HG02840 (cell line): ENCODE measurements around the gene MAGI1.
"Not testable (repeated sequence)": the region's sequence is repeated elsewhere in the genome, so short reads cannot be mapped to it uniquely, and the experiment has no call there.

Experiments
- ATAC-seq: cut with Tn5 transposase; IDR thresholded peaks from one replicate; pipeline ENCODE4 v1.9.1; 2021; ENCODE audit warnings: mild to moderate bottlenecking, moderate library complexity, moderate number of reproducible peaks; ENCODE audit not compliant: unreplicated experiment, low FRiP score

MAGI1 gene

GRCh38 chr3:65584002-65584401, 454.7 kb downstream of the MAGI1 start:
- ATAC-seq, result no peak

- no peak for ATAC-seq
Measured at GRCh38 chr3:65583188-65583587, 455.5 kb downstream of the MAGI1 start.

GRCh38 chr3:65582012-65582717, 456.6 kb downstream of the MAGI1 start:
- no peak for ATAC-seq

GRCh38 chr3:65581313-65581712, 457.4 kb downstream of the MAGI1 start:
- ATAC-seq, result no peak

- ATAC-seq, result no peak
Measured at GRCh38 chr3:65578861-65579260, 459.9 kb downstream of the MAGI1 start.

GRCh38 chr3:65577843-65578430, 460.8 kb downstream of the MAGI1 start:
- ATAC-seq, result no peak

GRCh38 chr3:65576966-65577365, 461.8 kb downstream of the MAGI1 start:
- ATAC-seq, result no peak

GRCh38 chr3:65576228-65576627, 462.5 kb downstream of the MAGI1 start:
- no peak for ATAC-seq

GRCh38 chr3:65575376-65575840, 463.3 kb downstream of the MAGI1 start:
- ATAC-seq, result no peak

- ATAC-seq, result no peak
Measured at GRCh38 chr3:65573548-65574116, 465.1 kb downstream of the MAGI1 start.

- no peak for ATAC-seq
Measured at GRCh38 chr3:65572175-65572777, 466.4 kb downstream of the MAGI1 start.

- no peak for ATAC-seq
Measured at GRCh38 chr3:65569845-65570405, 468.8 kb downstream of the MAGI1 start.

GRCh38 chr3:65569129-65569528, 469.6 kb downstream of the MAGI1 start:
- no peak for ATAC-seq

- no peak for ATAC-seq
Measured at GRCh38 chr3:65568497-65568896, 470.2 kb downstream of the MAGI1 start.

- not testable (repeated sequence) for ATAC-seq
Measured at GRCh38 chr3:65565744-65566143, 473.0 kb downstream of the MAGI1 start.

- ATAC-seq, result no peak
Measured at GRCh38 chr3:65564483-65564882, 474.2 kb downstream of the MAGI1 start.

GRCh38 chr3:65563861-65564260, 474.9 kb downstream of the MAGI1 start:
- no peak for ATAC-seq

GRCh38 chr3:65562447-65562846, 476.3 kb downstream of the MAGI1 start:
- no peak for ATAC-seq

GRCh38 chr3:65561617-65562016, 477.1 kb downstream of the MAGI1 start:
- ATAC-seq, result no peak

GRCh38 chr3:65560901-65561300, 477.8 kb downstream of the MAGI1 start:
- no peak for ATAC-seq

GRCh38 chr3:65560133-65560532, 478.6 kb downstream of the MAGI1 start:
- ATAC-seq, result no peak
